HG03108 (cell line): ENCODE measurements around the gene IL1R2.

Source experiments
- ATAC-seq: cut with Tn5 transposase; IDR thresholded peaks from one replicate; pipeline ENCODE4 v1.9.1; 2021; ENCODE audit warnings: moderate library complexity; ENCODE audit not compliant: unreplicated experiment

Gene IL1R2

GRCh38 chr2:102076512-102076911 is 84.8 kb downstream of the IL1R2 start:
- ATAC-seq = no peak
